K562 (cell line): ENCODE results near the gene TUT4. TPM values are rescaled to one million over a fixed set of nuclear protein-coding genes. Genes with fewer than 3 reads are reported as not detected.
A peak's percentile ranks its signal among the peaks of the same experiment; 100 is the strongest.

ENCODE experiments used
- ATAC-seq: fragments of 200-7000 bp; cut with Tn5 transposase; 3 replicates; pipeline ENCODE4 v1.9.1; 2020; ENCODE audit warnings: moderate library complexity
- BruUV-seq: library from RNA; stranded (reverse); fragments of 400-500 nt; replicated peaks from 2 replicates; lab custom pipeline; 2021; lab: Mats Ljungman, UMichigan
- CTCF ChIA-PET: fragments of 300-600 bp; formaldehyde crosslinking; extraction: SDS; loops from one replicate; lab custom pipeline; 2021; ENCODE audit warnings: low intra/inter-chr PET ratio; lab: Yijun Ruan, JAX
- POLR2A ChIA-PET: fragments of 300-600, 350-650 bp; sonication (Branson Sonifier 250); formaldehyde crosslinking; extraction: SDS; loops from one replicate; lab custom pipeline; 2021; ENCODE audit warnings: antibody characterized with exemption, inconsistent platforms; lab: Yijun Ruan, JAX
- DNase-seq, 4 experiments: peaks; one replicate each; pipeline versions ENCODE4 v3.0.0 to v3.0.0-alpha.2; 2011 to 2018; ENCODE audit warnings: low spot score in 3 of 4, mixed read lengths in 3 of 4; ENCODE audit errors: extremely low read depth in 1 of 4
- FAIRE-seq: peaks from 2 replicates; lab custom pipeline; 2011; peaks lifted over from hg19 to GRCh38; lab: Jason Lieb, UNC
- H2AFZ ChIP-seq: 2 replicates; pipeline ENCODE4 v1.6.0; 2011; ENCODE audit warnings: low read depth, low read length, control low read depth, inconsistent platforms
- H3K27ac ChIP-seq: fragments of 200-600 bp; 3 replicates; pipeline ENCODE4 v1.8.0; 2011; ENCODE audit warnings: low read depth, mild to moderate bottlenecking, control low read depth, inconsistent platforms, low read length, moderate library complexity, mixed read lengths; ENCODE audit errors: extremely low read depth
- H3K27me3 ChIP-seq, 2 experiments: fragments of 300-600 bp in 1 of 2; 2 replicates in 1 of 2; 3 replicates in 1 of 2; pipeline versions ENCODE4 v1.6.0 to v1.8.0; 2011; ENCODE audit warnings: inconsistent platforms in 2 of 2, low read length in 2 of 2, mild to moderate bottlenecking in 1 of 2, mixed read lengths in 1 of 2, moderate library complexity in 1 of 2; ENCODE audit not compliant: control insufficient read depth in 2 of 2, insufficient read depth in 2 of 2
- H3K36me3 ChIP-seq: fragments of 300-600 bp; 3 replicates; pipeline ENCODE4 v1.8.0; 2011; ENCODE audit warnings: mild to moderate bottlenecking, low read length, inconsistent platforms; ENCODE audit not compliant: control insufficient read depth, insufficient read depth
- H3K4me1 ChIP-seq, 2 experiments: fragments of 200-600 bp in 1 of 2; replicated peaks in 1 of 2; 2 replicates in 1 of 2; 3 replicates in 1 of 2; pipeline versions ENCODE4 v1.5.1 to v1.8.0; 2011; ENCODE audit warnings: inconsistent platforms in 2 of 2, low read length in 2 of 2, mild to moderate bottlenecking in 1 of 2, mixed read lengths in 1 of 2, moderate library complexity in 1 of 2; ENCODE audit not compliant: control insufficient read depth in 2 of 2, insufficient read depth in 2 of 2
- H3K4me2 ChIP-seq: 2 replicates; pipeline ENCODE4 v1.6.1; 2011; ENCODE audit warnings: low read length, control low read depth, inconsistent platforms, mixed read lengths; ENCODE audit not compliant: insufficient read depth
- H3K4me3 ChIP-seq: fragments of 200-600 bp; sonication (generic), shearing (Covaris generic); 2 replicates; pipeline ENCODE4 v1.5.1; 2016; ENCODE audit warnings: control low read depth, inconsistent platforms
- H3K79me2 ChIP-seq: fragments of 200-600 bp; 3 replicates; pipeline ENCODE4 v1.8.0; 2011; ENCODE audit warnings: low read length, inconsistent platforms; ENCODE audit not compliant: control insufficient read depth, insufficient read depth
- H3K9ac ChIP-seq, 2 experiments: 2 replicates each; pipeline versions ENCODE4 v1.6.0 to v1.6.1; 2011; ENCODE audit warnings: low read depth in 2 of 2, low read length in 2 of 2, control low read depth in 1 of 2, inconsistent platforms in 1 of 2, mild to moderate bottlenecking in 1 of 2, mixed read lengths in 1 of 2; ENCODE audit not compliant: insufficient read depth in 1 of 2
- H3K9me1 ChIP-seq: one replicate; pipeline ENCODE4 v1.6.0; 2011; ENCODE audit warnings: inconsistent platforms, mild to moderate bottlenecking, low read length, moderate library complexity; ENCODE audit not compliant: control insufficient read depth, insufficient read depth
- H3K9me3 ChIP-seq: replicated peaks from 2 replicates; pipeline ENCODE4 v1.5.1; 2011; ENCODE audit warnings: low read depth, low read length, inconsistent platforms; ENCODE audit not compliant: control insufficient read depth, insufficient read depth
- H4K20me1 ChIP-seq: replicated peaks from 2 replicates; pipeline ENCODE4 v1.6.1; 2011; ENCODE audit warnings: low read length, inconsistent platforms, mixed read lengths; ENCODE audit not compliant: control insufficient read depth, insufficient read depth
- CREB1 ChIP-seq, 2 experiments: sonication (generic) in 1 of 2; formaldehyde crosslinking in 1 of 2; IDR thresholded peaks; 2 replicates each; pipeline versions ENCODE4 v1.6.1 to v1.8.0; 2012 to 2022; ENCODE audit warnings: inconsistent platforms in 1 of 2, mild to moderate bottlenecking in 1 of 2, missing genetic modification reagents in 1 of 2, moderate library complexity in 1 of 2
- EGR1 ChIP-seq: fragments of 450-650 bp; conservative IDR thresholded peaks from 2 replicates; pipeline ENCODE4 v1.6.1; 2017; ENCODE audit warnings: mild to moderate bottlenecking
- ELF1 ChIP-seq: fragments of 200-800 bp; sonication (Bioruptor generic); IDR thresholded peaks from 2 replicates; pipeline ENCODE4 v1.6.1; 2016; ENCODE audit warnings: missing genetic modification characterization, missing compliant biosample characterization
- FIP1L1 ChIP-seq: fragments of 200-400 bp; formaldehyde crosslinking; IDR thresholded peaks from 2 replicates; pipeline ENCODE4 v1.6.1; 2018; ENCODE audit warnings: mild to moderate bottlenecking, low read depth, low read length; ENCODE audit not compliant: poor library complexity, severe bottlenecking
- FOXJ2 ChIP-seq: fragments of 200-800 bp; sonication (Bioruptor generic); IDR thresholded peaks from 2 replicates; pipeline ENCODE4 v1.6.1; 2016; ENCODE audit warnings: missing genetic modification characterization, missing compliant biosample characterization
- GATAD2B ChIP-seq: fragments of 450-650 bp; IDR thresholded peaks from 2 replicates; pipeline ENCODE4 v1.6.1; 2017; ENCODE audit warnings: mild to moderate bottlenecking, borderline replicate concordance
- NR0B1 ChIP-seq: fragments of 450-650 bp; IDR thresholded peaks from one replicate; pipeline ENCODE4 v1.6.1; 2018; ENCODE audit warnings: mild to moderate bottlenecking, moderate library complexity; ENCODE audit not compliant: partially characterized antibody
- NR2C2 ChIP-seq, 2 experiments: fragments of 200-800 bp in 1 of 2; sonication (Bioruptor generic) in 1 of 2; sonication (generic) in 1 of 2; formaldehyde crosslinking in 1 of 2; IDR thresholded peaks; 2 replicates each; pipeline versions ENCODE4 v1.6.1 to v1.8.0; 2016 to 2022; ENCODE audit warnings: mild to moderate bottlenecking in 1 of 2, missing compliant biosample characterization in 1 of 2, missing genetic modification characterization in 1 of 2, missing genetic modification reagents in 1 of 2
- NR2F6 ChIP-seq: fragments of 450-650 bp; formaldehyde crosslinking; IDR thresholded peaks from 2 replicates; pipeline ENCODE4 v1.4.0; 2020; ENCODE audit warnings: mild to moderate bottlenecking
- POLR2B ChIP-seq: fragments of 450-650 bp; IDR thresholded peaks from 2 replicates; pipeline ENCODE4 v1.6.1; 2018; ENCODE audit warnings: low read depth; ENCODE audit not compliant: partially characterized antibody
- RB1 ChIP-seq: fragments of 450-650 bp; IDR thresholded peaks from 2 replicates; pipeline ENCODE4 v1.6.1; 2017; ENCODE audit warnings: low read depth, mild to moderate bottlenecking
- RCOR1 ChIP-seq, 2 experiments: IDR thresholded peaks; 2 replicates each; pipeline ENCODE4 v1.6.1; 2012; ENCODE audit warnings: low read depth in 2 of 2, low read length in 2 of 2, borderline replicate concordance in 1 of 2, improper control_type of control experiment in 1 of 2
- SAFB ChIP-seq: fragments of 200-400 bp; formaldehyde crosslinking; IDR thresholded peaks from 2 replicates; pipeline ENCODE4 v1.6.1; 2017; ENCODE audit warnings: low read depth, low read length, borderline replicate concordance
- SOX6 ChIP-seq: fragments of 450-650 bp; IDR thresholded peaks from 2 replicates; pipeline ENCODE4 v1.6.1; 2014; ENCODE audit warnings: mild to moderate bottlenecking
- TARDBP ChIP-seq: fragments of 450-650 bp; IDR thresholded peaks from 2 replicates; pipeline ENCODE4 v1.6.1; 2016
- TBP ChIP-seq: optimal IDR thresholded peaks from 2 replicates; pipeline ENCODE3; 2011; ENCODE audit warnings: low read depth, low read length, improper control_type of control experiment
- TFAM ChIP-seq: fragments of 250-450 bp; sonication (Bioruptor Pico); conservative IDR thresholded peaks from 2 replicates; pipeline ENCODE4 v1.5.0; 2021; ENCODE audit warnings: mild to moderate bottlenecking, moderate library complexity
- THAP7 ChIP-seq: fragments of 250-450 bp; sonication (Bioruptor Pico); IDR thresholded peaks from 2 replicates; pipeline ENCODE4 v1.5.0; 2021
- ZNF707 ChIP-seq: fragments of 250-450 bp; sonication (Bioruptor Pico); conservative IDR thresholded peaks from 2 replicates; pipeline ENCODE4 v1.8.0; 2022; ENCODE audit warnings: inconsistent platforms, mild to moderate bottlenecking, moderate library complexity
- WGBS: fragments of 100-300 bp; shearing (Covaris generic); methylation state at CpG from one replicate; pipeline ENCODE4 v1.1.6; 2016; ENCODE audit warnings: low coverage, mixed read lengths; ENCODE audit not compliant: insufficient coverage; ENCODE audit errors: missing lambda C conversion rate; 5-methylcytosine and 5-hydroxymethylcytosine counted together
- in situ Hi-C: fragments of 300-500 bp; cut with MboI; formaldehyde crosslinking; loops from 4 replicates; pipeline ENCODE4 v1.15.0; 2018; ENCODE audit warnings: inconsistent platforms, mixed read lengths
- intact Hi-C: fragments of 100-400 bp; cut with micrococcal nuclease; formaldehyde crosslinking; loops from 2 replicates; pipeline ENCODE4 v1.14.2; 2022
- polyA plus RNA-seq, 8 experiments: library from polyadenylated mRNA; depleted of rRNA in 4 of 8; stranded (reverse) in 5 of 8; unstranded in 3 of 8; fragments of >200 nt; fragmentation: Nextera tagmentation in 2 of 8; fragmentation: Illumina TruSeq in 1 of 8; extraction: Ambion mirVana in 2 of 8; extraction: Trizol in 1 of 8; gene quantifications; 2 replicates each; pipeline versions ENCODE4 v1.2.1 to v1.2.3, GENCODE V29; 2011 to 2014; ENCODE audit warnings: inconsistent platforms in 1 of 8, missing spikeins in 1 of 8
- total RNA-seq, 7 experiments: library from RNA; depleted of rRNA in 6 of 7; stranded (reverse); fragments of >200 nt in 6 of 7; fragmentation: Illumina TruSeq in 2 of 7; extraction: Trizol in 2 of 7; gene quantifications; 2 replicates each; pipeline versions ENCODE4 v1.2.1 to v1.2.3, GENCODE V29; 2011 to 2021; ENCODE audit warnings: low replicate concordance in 1 of 7

The TUT4 gene
- total and polyA plus RNA-seq, 9 of the 15 experiments (the other 6 are each of a cell fraction or from before 2014, with no cell fraction given), result 15.8 to 53.5 (median 36.7) TPM

- Histone ChIP-seq H3K36me3 (no peaks in the 10 kb centered on the region), H3K4me1 (peaks cover 9 to 19% of the 10 kb centered on the region in 2 experiments; a peak in 3 of 5 replicates), H3K27ac (peak overlapping the region; percentile 87; the same call in 2 of the 3 replicates), H3K27me3 (no peaks in the 10 kb centered on the region), H3K9me3 (no peaks in the 10 kb centered on the region), H3K9me1 (no peaks in the 10 kb centered on the region), H3K4me3 (peak overlapping the region; percentile 77), H3K4me2 (peak overlapping the region; percentile 73), H3K79me2 (peaks cover 42% of the 10 kb centered on the region), H3K9ac (peak overlapping the region; percentile 82 to 93), H4K20me1 (peaks cover 10% of the 10 kb centered on the region), H2AFZ (peak overlapping the region; percentile 91)
- FAIRE-seq (no peak), ATAC-seq (peak; percentile 86), DNase-seq (peak; percentile 89 to 94 (median 92))
- intact Hi-C loops, result loop anchor here (2.0 to 5.0 kb wide), 3 partner anchors 21 to 496 kb away; partner anchors contain the start of genes BTF3L4 and TXNDC12
- 21% methylated on average over 28 of the region's 66 CpGs for WGBS
- CTCF ChIA-PET, result interaction anchor here (0.7 to 0.8 kb wide), 2 partner anchors 133 to 194 kb away, joined by 3 to 4 read pairs; no protein-coding TSS in a partner anchor
- BruUV-seq, result no TSS peak
- POLR2A ChIA-PET, result interaction anchor here (0.6 to 1.8 kb wide), 15 partner anchors 11 to 662 kb away, joined by 3 to 9 read pairs (median 3); no protein-coding TSS in a partner anchor
- in situ Hi-C loops, result no loop called here
- peak; percentile 71 for TF ChIP-seq FIP1L1
- TF ChIP-seq CREB1 (IDR thresholded peaks at IDR 0.05), result 0 out of 2 replicates have a peak, but pooled peaks have one; percentile 11
- no peak for TF ChIP-seq CREB1 (CRISPR knock-in tag; IDR thresholded peaks at IDR 0.05)
- 0 out of 2 replicates have a peak, but pooled peaks have one; percentile 67 for TF ChIP-seq THAP7 (CRISPR knock-in tag)
- no peak for TF ChIP-seq ELF1
- no peak for TF ChIP-seq TFAM (CRISPR knock-in tag)
- no peak for TF ChIP-seq NR0B1
- TF ChIP-seq EGR1, result peak; percentile 91
- no peak for TF ChIP-seq NR2F6 (CRISPR knock-in tag)
- TF ChIP-seq ZNF707 (CRISPR knock-in tag), result no peak
- peak; percentile 83; the same call in 1 of the 2 replicates for TF ChIP-seq GATAD2B
- TF ChIP-seq FOXJ2 (tag), result no peak
- no peak for TF ChIP-seq TARDBP
- peak; percentile 62 for TF ChIP-seq TBP
- no peak for TF ChIP-seq NR2C2 (CRISPR knock-in tag; IDR thresholded peaks at IDR 0.05)
- peak; percentile 71; the same call in 1 of the 2 replicates for TF ChIP-seq NR2C2 (tag; IDR thresholded peaks at IDR 0.05)
- peak; percentile 22 for TF ChIP-seq POLR2B
- peak; percentile 42; the same call in 1 of the 2 replicates for TF ChIP-seq SOX6
- no peak for TF ChIP-seq RCOR1 (IDR thresholded peaks at IDR 0.05; ENCODE audit: borderline replicate concordance in 1 of 2, low read depth in 2 of 2, low read length in 2 of 2)
- peak; percentile 91 for TF ChIP-seq SAFB
- TF ChIP-seq RB1, result peak; percentile 78
Observed at GRCh38 chr1:52553362-52554266, 722 bp upstream of the TUT4 start.
